Stimulated activated CD8-positive, alpha-beta memory T cell treated with anti-CD3 and anti-CD28 coated beads, Interleukin-12 subunit alpha, Interleukin-12 subunit beta, amount 100 ng/mL, for 24 hours (primary cell): ENCODE results near the gene C2orf81.
"Not testable (repeated sequence)": the region's sequence is repeated elsewhere in the genome, so short reads cannot be mapped to it uniquely, and the experiment has no call there.

Source experiments
- DNase-seq: peaks from one replicate; pipeline ENCODE4 v3.0.0-alpha.2; 2020; ENCODE audit errors: extremely low read depth

C2orf81 gene

GRCh38 chr2:74423231-74424095 lies 2.0 kb upstream of the C2orf81 start:
- no peak for DNase-seq

DNA sequence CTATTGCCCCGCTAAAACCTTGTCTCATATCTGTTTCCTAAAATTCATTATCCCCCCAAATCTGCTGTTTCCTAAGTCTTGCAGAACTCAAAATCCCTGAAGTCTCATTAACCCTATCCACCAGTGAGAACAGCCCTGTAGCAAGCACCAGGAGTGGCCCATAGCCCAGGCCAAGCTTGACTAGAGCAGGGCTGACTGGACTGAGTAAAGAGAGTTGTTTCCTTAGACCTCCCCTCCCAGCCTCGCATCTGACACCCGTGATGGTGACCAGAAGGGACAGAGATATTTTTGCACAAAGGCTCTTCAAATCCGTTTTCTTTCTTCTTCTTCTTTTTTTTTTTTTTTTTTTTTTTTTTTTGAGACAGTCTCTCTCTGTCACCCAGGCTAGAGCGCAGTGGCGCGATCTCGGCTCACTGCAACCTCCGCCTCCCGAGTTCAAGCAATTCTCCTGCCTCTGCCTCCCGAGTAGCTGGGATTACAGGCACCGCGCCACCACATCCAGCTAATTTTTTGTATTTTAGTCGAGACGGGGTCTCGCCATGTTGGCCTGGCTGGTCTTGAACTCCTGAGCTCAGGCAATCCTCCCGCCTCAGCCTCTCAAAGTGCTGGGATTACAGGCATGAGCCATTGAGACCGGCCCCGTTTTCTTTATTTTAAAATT lies 846 bp downstream of the C2orf81 start:
- not testable (repeated sequence) for DNase-seq

DNA sequence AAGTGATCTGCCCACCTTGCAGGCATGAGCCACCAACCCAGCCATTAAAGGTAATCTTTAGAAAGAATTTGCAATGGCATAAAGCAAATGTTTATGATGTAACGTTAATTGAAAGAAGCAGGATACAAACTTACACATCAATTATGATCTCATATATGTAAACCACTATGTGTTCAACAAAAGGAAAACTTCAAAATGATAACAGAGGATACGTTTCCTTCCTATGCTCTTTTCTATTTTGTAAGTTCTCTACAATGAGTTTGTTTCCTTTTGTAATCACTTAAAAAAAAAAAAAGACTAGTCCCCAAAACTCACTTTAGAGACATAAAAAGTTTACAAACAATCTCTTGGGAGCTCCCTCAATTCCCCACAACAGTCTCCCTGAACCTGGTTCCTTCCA lies 1.4 kb downstream of the C2orf81 start:
- DNase-seq: no peak

- DNase-seq: no peak
Observed at GRCh38 chr2:74419345-74419744, 2.1 kb downstream of the C2orf81 start.

GRCh38 chr2:74418312-74418711 lies 3.1 kb downstream of the C2orf81 start:
- no peak for DNase-seq

DNA sequence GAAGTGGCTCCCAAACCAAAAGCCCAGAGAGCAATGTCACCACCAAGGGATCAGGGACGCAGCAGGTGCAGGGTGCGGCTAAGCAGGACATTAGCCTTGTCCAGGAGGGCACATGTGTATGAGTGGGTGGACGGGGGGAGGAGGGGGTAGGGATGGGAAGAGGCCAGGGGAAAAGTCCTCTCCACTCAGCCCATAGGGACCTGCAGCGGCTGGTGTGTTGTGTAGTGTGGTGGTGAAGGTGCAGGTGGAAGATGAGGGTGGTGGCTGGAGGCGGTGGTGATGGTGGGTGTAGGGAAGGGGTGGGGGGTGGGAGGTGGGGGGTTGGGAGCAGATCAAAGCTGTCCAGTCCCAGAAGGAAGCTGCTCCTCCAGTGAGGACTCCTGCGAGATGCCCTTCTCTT lies 3.7 kb downstream of the C2orf81 start:
- DNase-seq: no peak

DNA sequence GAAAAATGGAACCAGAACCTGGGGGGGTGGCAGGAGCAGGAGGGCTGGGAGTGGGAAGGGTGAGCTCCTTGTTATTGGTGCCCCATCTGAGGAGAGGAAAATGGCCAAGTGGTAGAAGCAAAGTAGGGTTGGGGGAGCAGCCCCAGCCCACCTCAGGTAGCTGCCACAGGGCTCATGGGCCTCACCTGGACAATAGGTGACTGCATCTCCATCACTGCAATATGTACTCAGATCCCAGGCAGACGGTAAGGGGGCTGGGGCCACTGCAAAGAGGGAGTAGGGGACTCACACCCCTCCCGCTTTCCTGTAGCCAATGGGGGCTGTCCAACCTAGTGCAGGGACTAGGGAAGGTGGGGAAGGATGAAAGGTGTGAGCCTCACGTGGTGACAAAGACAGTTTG lies 4.2 kb downstream of the C2orf81 start:
- no peak for DNase-seq

- DNase-seq: no peak
Observed at GRCh38 chr2:74416778-74417177, 4.6 kb downstream of the C2orf81 start.

DNA sequence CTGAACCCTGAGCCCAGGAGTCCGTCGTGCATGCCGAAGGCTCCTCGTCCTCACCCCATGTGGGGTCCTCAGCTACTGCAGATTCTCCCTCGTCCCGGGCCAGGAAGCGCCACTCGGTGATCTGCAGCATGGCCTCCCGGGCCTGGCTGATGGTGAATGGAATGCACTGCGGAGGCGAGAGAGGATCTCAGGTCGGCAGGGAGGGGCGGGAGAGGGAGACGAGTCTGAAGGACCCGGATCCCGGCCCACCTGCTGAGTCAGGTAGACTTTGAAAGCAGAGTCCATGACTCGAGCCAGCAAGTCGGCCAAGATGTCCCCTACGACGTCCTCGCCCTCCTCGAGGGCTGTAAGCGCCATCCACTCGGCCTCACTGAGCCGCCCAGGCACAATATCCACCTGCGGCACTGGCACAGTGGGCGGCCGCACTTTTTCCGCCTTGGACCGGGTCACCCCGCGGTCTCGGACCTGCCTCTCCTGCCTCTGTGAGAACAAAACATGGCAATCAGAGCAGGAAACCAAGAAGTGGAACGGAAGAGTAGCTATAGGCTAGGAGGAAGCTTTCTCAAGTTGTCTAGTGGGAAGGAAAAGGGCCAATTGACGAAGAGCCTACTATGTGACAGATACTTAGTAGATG lies 5.5 kb downstream of the C2orf81 start:
- no peak for DNase-seq

GRCh38 chr2:74414881-74415761 lies 6.3 kb downstream of the C2orf81 start:
- DNase-seq: no peak

- DNase-seq: no peak
Observed at GRCh38 chr2:74414441-74414840, 7.0 kb downstream of the C2orf81 start.

DNA sequence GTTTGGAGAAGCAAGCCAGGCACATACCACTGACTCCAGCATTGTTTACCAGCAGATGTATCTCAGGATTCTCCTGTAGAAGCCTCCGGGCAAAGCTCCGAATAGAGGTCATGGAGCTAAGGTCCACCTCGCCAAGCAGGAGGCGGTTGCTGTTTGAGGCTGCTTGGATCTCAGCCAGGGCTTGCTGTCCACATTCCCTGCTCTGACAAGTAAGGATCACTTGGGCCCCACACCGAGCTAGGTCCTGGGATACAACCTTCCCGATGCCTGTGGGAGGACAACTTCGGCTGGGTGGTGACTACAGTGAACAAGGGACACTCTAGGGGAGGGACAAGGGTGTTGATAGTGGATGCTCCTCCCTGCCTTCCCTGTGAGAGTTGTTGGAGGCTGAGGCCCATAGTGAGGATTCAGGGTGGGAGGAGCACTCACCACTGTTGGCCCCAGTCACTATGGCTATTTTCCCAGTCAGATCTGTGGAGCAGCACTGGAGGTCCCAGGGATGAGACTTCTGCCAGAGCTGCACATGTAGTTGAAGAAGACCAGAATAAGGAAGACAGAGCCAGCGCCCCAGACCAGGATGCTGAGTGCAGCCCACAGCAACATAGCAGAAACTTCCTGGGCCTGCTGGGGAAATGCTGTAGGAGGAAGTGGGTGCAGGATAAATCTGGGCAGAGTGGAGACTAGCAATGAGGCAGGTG lies 8.3 kb downstream of the C2orf81 start:
- no peak for DNase-seq

- no peak for DNase-seq
Observed at GRCh38 chr2:74407682-74408081, 13.7 kb downstream of the C2orf81 start.

DNA sequence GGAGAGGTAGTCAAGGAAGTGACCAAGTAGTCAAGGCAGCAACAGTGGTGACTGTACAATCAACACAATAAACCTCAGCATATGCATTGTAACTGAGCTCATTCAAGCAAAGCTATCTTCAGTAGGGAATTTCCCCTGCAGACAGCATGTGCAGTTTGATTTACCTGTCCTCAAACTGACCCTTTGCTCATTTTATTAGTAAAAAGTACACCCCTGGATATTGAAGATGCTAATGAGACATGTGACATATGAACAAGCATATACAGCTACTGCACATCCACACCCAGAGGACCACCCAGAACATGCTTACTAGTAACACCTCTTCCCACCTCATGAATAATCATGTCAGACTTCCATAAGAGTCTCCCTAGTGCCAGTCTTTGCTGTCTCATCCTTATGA lies 15.4 kb downstream of the C2orf81 start:
- DNase-seq: no peak

DNA sequence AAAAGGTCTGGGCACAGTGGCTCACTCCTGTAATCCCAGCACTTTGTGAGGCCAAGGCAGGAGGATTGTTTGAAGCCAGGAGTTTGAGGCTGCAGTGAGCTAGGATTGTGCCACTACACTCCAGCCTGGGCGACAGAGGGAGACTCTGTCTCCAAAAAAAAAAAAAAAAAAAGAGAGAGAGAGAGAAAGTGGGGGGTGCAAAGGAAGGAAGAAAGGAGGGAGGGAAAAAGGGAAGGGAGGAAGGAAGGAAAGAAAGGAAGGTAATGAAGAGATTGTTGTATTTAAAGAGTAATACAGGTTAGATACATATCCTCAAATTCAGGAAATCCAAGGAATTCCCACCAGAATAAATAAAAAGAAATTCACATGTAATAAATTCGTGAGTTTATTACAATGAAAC lies 19.5 kb downstream of the C2orf81 start:
- DNase-seq: no peak

GRCh38 chr2:74399785-74400184 lies 21.6 kb downstream of the C2orf81 start:
- no peak for DNase-seq

- DNase-seq: no peak
Observed at GRCh38 chr2:74396149-74396548, 25.3 kb downstream of the C2orf81 start.

DNA sequence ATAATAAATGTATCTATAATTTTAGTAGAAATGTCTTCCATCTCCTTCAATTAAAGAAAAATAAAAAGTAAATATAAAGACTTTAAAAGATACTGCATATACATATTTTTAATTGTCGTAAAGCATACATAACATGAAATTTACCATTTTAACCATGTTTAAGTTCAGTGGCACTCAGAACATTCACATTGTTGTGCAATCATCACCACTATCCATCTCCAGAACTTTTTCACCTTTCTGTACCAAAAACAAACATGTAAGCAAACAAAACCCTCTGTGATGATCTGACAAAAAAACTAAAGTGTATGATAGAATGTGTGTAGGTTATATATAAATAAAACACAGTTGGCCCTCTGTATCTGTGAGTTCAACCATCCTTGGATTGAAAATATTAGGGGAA lies 27.9 kb downstream of the C2orf81 start:
- no peak for DNase-seq

DNA sequence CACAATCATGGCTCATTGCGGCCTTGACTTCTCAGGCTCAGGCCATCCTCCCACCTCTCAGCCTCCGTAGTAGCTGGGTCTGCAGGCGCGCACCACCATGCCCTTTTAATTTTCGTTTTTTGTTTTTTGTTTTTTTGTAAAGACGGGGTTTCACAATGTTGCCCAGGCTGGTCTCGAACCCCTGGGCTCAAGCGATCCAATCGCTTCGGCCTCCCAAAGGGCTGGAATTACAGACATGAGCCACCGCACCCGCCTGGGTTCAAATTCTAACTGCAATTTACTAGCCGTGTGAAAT lies 29.0 kb downstream of the C2orf81 start:
- no peak for DNase-seq

- peak; percentile 81 for DNase-seq
Observed at GRCh38 chr2:74391580-74392448, 29.6 kb downstream of the C2orf81 start.

DNA sequence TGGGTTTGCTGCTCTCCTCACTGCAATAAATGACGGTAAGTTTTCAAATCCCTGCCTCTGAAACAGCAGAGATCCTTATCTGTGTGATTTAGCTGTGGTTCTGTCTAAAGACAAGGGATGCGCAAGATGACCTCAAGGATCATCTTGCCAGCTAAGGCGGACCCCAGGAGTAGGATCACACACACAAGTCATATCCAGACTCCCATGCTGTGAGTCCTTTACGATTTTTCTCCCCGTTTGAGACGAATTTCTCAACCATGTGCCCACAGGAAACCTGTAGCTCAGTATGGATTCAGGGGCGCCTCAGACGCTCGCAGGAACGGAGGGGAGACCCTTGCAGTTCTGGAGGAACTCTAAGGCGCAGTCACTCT lies 30.2 kb downstream of the C2orf81 start:
- DNase-seq: no peak
